B cell (primary cell): Measurements from ENCODE around the gene WBP1L.

Experiments
- EZH2 ChIP-seq: IDR thresholded peaks from 2 replicates; pipeline ENCODE4 v1.6.1; 2012; ENCODE audit warnings: borderline replicate concordance, low read depth, mild to moderate bottlenecking, moderate library complexity, low read length; ENCODE audit not compliant: insufficient read depth, poor library complexity, severe bottlenecking
- TF ChIP-seq, protein P1 (sequence below): fragments of 200-600 bp; IDR thresholded peaks from one replicate; pipeline ENCODE4 v1.8.0; 2022; ENCODE audit warnings: antibody characterized with exemption, mild to moderate bottlenecking

DNA sequence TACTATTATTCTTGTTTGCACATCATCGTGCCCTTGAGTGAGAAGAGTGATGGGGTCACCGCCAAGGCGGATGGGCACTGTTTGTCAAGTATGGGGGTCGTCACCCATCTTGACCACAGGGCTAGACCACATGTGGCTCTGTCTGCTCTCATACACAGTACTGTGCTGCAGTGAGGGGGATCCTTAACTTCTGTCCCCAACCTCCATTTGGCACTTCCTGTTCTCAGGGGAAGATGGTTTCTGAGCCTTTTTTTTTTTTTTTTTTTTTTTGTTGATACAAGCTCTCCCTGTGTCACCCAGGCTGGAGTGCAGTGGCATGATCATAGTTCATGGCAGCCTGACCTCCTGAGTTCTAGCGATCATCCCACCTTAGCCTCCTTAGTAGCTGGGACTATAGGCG lies 13.6 kb downstream of the WBP1L start:
- TF ChIP-seq, protein P1, sequence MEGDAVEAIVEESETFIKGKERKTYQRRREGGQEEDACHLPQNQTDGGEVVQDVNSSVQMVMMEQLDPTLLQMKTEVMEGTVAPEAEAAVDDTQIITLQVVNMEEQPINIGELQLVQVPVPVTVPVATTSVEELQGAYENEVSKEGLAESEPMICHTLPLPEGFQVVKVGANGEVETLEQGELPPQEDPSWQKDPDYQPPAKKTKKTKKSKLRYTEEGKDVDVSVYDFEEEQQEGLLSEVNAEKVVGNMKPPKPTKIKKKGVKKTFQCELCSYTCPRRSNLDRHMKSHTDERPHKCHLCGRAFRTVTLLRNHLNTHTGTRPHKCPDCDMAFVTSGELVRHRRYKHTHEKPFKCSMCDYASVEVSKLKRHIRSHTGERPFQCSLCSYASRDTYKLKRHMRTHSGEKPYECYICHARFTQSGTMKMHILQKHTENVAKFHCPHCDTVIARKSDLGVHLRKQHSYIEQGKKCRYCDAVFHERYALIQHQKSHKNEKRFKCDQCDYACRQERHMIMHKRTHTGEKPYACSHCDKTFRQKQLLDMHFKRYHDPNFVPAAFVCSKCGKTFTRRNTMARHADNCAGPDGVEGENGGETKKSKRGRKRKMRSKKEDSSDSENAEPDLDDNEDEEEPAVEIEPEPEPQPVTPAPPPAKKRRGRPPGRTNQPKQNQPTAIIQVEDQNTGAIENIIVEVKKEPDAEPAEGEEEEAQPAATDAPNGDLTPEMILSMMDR: no peak
- no peak for TF ChIP-seq EZH2
